Activated CD4-positive, CD25-positive, alpha-beta regulatory T cell treated with anti-CD3 and anti-CD28 coated beads, Interleukin-2, amount 50 U/mL, for 72 hours (primary cell): ENCODE data around the gene PROSER1.
A peak's percentile ranks its signal among the peaks of the same experiment; 100 is the strongest.
"Not testable (repeated sequence)": the region's sequence is repeated elsewhere in the genome, so short reads cannot be mapped to it uniquely, and the experiment has no call there.

Source experiments
- DNase-seq: peaks from one replicate; pipeline ENCODE4 v3.0.0; 2021

PROSER1 gene

DNA sequence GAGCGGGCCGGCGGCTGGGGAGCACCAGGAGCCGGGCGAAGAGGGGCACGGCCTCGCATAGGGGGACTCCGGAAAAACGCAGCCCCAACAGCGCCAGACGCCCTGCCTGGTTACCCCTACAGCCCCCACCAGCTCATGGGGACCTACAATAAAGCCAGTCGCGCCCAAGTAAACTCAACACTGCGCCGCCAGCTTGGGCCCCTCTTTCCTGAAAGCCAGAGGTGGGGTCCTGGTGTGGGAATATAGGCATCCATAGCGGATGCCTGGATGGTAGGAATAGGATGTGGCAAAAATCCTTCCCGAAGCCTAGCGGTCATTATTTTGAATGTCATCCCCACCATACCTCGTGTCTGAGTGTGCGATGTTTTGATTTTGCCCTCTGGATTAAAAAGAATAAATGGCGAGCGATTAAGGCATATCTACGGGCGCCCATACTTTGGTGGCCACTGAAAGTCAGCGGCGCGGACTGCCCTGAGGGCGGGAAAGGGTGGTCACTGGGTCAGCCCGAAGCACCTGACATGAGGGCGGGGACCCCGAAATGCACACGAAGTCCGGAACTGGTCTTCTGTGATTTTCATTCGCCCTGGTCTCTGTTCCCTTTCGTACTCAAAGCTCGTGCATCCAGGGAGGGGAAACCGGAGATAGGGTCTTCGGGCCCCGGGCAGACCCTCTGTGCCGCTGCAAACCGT lies at the start of gene PROSER1, which contains the start of gene NHLRC3:
PROSER1 (minus strand) TSS at position 210 of the 689 bp plus-strand sequence. CDS start 847 bp downstream, outside the sequence.
NHLRC3 (plus strand) TSS at position 577 of the 689 bp plus-strand sequence. CDS start 184 bp downstream, outside the sequence.
- peak; percentile 77 for DNase-seq

DNA sequence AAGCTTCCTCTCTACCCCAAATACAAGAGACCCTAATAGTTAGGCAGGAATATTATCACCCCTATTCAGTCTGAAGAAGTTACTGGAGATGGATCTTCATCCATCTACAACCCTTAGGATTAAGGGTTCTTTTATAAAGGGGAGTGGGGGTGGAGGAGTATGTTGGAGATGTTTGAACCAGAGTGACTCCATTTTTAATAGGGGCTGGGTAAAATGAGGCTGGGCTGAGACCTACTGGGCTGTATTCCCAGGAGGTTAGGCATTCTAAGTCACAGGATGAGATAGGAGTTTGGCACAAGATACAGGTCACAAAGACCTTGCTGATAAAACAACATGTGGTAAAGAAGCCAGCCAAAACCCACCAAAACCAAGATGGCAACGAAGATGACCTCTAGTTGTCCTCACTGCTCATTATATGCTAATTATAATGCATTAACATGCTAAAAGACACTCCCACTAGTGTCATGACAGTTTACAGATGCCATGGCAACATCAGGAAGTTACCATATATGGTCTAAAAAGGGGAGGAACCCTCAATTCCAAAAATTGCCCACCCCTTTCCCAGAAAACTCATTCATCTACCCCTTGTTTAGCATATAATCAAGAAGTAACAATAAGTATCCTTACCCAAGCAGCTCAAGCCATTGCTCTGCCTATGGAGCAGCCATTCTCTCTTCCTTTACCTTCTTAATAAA lies 48.5 kb upstream of the PROSER1 start:
- DNase-seq, result not testable (repeated sequence)

DNA sequence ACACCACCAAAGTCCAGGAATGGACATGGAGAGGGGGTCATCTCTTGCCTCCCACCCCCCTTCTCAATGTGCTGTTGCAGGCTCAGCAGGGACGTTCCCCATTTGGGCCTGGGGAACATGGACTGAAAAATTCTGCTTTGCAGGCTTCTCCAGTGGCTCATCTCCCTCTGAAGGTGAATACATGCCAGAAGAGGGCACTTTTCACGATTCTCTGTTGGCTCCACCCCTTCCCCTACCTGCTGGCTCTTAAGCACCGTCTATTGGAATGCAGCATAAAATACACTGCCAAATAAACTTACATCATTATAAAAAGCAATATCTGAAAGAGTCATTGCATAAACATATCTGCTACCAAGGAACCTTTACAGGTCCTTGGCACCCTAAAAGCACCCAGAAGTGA lies 36.1 kb upstream of the PROSER1 start:
- no peak for DNase-seq

DNA sequence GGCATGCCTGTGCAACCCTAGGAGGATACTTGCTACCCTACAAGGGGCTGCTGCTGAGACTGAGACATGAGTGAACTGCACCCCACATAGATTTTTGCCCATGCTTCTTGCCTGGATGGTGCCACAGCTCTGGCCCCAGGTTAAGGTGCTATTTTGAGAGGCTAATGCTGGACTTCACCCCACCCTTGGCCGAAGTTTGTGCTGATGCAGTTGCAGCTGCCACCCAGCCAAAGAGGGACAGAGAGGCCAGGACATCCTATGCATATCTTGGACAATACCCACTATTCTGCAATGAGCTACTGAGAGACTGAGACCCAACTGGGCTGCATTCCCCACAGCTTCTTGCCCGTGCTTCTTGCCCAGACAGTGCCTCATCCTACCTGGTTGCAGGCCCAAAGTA lies 35.0 kb upstream of the PROSER1 start:
- no peak for DNase-seq

DNA sequence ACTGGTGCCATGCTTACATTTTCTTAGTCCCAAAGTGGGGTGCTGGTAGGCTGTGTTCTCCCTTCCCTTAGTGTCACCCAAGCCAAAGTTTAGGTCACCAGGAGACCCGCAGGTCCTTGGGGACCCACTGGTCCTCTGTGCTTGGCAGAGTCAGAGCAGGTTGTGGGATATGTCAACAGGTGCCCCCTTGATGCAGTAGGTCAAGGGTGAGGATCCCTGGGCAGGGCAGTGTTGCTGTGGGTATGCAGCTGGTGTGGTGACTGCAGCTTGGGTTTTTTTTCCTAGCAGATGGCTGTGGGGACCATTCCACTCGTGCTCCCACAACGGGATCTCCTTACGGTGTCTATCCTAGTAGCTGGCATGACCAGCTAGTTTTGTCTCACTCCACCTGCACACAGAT lies 24.1 kb upstream of the PROSER1 start:
- no peak for DNase-seq

DNA sequence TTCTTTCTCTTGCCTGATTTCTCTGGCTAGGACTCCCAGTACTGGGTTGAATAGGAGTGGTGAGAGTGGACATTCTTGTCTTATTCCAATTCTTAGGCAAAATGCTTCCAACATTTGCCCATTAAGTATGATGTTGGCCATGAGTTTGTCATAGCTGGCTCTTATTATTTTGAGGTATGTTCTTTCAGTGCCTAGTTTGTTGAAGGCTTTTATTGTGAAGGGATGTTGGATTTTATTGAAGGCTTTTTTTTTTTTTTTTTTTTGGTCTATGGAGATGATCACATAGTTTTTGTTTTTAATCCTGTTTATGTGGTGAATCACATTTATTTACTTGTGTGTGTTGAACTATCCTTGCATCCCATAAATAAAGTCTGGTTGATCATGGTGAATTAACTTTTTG lies 20.2 kb upstream of the PROSER1 start:
- DNase-seq, result no peak

DNA sequence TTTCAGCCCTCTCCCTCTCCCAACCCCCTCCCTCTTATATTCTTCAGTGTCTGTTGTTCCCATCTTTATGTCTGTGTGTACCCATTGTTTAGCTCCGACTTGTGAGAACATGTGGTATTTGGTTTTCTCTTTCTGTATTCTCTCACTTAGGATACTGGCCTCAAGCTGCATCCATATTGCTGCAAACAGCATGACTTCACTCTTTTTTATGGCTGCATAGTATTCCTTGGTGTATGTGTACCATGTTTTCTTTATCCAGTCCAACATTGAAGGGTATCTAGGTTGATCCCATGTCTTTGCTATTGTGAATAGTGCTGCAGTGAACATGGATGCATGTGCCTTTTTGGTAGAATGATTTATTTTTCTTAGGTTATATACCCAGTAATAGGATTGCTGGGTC lies 18.1 kb upstream of the PROSER1 start:
- no peak for DNase-seq

DNA sequence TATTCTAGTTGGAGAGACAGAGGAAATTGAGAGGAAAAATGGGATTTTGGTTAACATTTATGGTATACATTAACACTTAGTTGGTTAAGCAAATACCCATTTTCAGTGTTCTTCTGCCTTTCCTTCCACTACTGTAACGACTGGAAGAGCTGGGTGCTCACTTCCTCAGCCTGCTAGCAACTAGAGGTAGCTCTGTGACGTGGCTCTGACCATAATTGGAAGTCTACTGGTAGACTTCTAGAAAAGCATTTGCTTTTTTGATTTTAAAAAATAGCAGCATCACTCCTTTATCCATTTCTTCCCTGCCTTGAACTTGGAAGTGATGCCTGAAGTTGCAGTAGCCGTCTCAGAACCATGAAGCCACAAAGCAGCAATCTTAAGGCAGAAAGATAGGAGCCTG lies 16.2 kb upstream of the PROSER1 start:
- no peak for DNase-seq

DNA sequence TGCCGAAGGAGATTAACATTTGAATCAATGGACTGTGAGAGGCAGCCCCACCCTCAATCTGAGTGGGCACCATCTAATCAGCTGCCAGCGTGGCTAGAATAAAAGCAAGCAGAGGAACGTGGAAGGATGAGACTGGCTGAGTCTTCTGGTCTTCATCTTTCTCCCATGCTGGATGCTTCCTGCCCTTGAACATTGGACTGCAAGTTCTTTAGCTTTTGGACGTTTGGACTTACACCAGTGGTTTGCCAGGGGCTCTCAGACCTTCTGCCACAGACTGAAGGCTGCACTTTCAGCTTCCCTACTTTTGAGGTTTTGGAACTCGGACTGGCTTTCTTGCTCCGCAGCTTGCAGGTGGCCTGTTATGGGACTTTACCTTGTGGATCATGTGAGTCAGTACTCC lies 15.1 kb upstream of the PROSER1 start:
- no peak for DNase-seq

DNA sequence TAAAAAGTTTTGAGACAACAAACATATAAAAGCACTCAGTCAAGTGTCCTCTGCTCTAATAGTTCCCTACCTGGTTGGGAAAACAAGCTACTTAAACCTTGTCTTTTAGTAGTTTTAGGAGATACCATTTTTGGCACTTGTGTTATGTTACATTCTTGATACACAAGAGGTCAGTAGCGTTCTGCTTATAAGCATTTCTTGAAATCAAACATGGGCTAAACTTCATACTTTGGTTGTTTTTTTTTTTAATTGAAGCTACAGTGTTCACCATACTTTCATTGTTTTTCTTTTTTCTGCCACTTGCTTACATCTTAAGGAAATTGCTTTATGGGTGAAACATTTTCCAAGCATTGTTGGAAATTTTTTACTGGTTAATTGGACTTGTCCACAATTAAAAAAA lies 13.3 kb upstream of the PROSER1 start:
- no peak for DNase-seq

DNA sequence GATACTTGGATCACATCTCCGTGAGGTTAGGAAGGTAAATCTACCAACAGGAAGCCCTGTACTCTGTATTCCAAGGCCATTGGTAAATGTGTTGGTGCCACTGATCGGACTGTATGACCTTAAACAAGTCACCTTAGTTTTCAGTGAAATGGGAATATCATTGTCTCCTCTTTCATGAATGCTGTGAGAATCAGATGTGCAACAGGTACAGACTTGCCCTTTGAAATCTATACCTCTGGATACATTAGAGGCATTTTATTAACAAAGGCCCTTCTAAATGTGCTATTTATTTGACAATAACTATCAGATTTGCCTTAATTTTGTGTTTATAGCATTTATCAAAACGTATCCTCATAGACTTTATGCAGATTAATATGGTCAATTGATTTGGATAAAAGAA lies 11.4 kb upstream of the PROSER1 start:
- DNase-seq, result no peak

DNA sequence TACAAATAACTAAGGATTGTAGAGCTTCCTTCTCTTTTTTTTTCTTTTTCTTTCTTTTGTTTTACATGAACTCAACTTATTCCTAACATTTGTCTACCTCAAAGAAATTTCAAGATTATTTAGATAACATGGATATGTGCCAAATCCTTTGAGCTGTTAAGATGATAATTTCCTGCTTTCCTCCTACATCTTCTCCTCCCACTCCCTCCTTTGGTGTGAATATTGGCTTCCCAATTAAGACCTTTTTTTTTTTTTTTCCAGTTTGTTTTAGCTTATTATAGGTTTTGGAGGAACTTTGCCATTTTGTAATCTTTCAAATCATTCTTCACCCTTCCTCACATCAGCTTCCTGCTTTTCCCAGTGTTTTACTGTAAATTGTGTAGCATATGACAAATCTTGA lies 10.9 kb upstream of the PROSER1 start:
- DNase-seq, result no peak

DNA sequence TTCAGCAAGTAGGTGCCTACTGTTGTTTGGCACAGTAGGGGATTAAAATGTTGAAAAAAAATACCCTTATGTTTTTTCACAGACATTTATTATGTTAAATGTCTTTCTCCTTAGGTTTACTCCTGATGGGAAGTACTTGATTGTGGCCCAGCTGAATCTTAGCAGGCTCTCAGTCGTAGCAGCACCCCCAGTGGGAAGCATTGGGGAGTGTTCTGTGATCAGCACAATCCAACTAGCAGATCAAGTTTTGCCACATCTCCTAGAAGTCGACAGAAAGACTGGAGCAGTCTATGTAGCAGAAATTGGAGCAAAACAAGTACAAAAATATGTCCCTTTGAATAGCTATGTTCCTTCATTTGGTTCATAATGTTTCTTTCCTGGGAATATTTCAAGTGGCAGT lies 9.7 kb upstream of the PROSER1 start:
- no peak for DNase-seq

DNA sequence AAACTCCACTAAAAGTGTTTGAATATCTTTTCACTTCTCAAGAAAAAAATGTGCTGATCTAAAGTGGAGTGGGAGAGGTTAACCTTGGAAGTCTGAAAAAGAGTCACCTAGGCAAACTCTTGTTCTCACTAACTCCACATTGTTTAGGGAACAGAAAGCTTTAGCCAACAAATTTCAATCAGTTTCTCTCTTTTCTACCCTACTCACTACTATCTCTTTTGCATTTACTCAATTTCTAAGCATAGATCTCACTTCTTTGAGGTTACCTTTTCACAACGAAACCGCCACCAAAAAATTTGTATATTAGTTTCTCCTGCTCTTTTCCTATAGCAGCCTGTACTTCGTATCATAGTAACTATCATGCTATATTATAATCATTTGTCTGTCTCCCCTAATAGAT lies 6.6 kb upstream of the PROSER1 start:
- no peak for DNase-seq

DNA sequence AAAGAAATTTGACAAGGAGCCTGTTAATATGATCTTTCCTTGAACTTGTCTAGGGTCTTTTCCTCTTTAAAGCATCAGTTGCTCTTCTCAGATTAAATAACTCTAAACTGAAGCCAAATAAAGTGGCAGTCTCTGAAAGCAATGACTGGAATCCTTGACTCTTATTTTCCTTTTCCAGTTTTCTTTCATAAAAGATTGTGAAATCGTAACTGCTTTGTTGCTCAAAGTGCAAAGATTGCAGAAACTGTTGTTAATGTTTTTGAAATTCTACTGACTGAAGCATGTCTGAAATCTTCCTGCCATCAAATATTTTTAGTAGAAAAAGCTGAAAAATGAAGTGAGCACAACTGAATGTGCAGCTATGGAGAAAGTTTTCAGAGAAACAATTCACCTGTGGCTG lies 2.3 kb upstream of the PROSER1 start:
- no peak for DNase-seq

DNA sequence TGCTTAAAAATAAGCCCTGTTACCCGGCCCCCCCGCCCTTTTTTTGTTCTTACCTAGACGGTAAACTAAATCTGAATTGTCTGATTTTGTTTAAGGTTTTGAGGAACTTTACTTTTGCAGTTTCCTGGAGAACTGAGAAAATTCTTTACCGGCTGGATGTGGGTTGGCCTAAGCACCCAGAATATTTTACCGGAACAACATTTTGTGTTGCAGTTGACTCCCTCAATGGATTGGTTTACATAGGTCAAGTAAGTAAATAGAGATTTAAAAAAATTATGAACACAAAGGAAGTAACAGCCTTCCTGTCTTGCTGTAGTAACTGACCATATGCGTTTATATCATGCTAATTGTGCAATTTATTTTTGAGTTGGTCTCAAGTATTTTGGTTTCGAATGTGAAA lies 1.2 kb upstream of the PROSER1 start:
- no peak for DNase-seq

DNA sequence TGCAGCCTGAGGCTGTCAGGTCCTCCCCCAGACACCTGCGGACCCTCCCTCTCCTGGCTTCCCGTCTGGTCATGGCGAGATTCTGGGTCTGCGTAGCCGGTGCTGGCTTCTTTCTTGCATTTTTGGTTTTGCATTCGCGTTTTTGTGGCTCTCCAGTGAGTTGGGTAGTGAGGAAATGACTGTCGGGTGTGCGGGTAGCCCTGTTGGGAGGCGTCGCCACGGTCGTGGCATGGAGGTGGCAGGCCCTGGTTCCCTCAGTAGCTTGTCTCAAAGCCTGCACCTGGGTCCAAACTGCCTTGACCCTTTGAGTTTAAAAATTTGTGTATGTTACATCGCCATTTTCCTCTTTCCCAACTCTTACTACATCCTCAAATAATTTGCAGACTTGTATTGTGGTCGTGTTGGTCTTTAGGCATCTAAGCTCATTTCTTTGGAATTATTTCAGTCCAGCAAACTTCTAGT lies 711 bp upstream of the PROSER1 start:
- peak; percentile 60 for DNase-seq

DNA sequence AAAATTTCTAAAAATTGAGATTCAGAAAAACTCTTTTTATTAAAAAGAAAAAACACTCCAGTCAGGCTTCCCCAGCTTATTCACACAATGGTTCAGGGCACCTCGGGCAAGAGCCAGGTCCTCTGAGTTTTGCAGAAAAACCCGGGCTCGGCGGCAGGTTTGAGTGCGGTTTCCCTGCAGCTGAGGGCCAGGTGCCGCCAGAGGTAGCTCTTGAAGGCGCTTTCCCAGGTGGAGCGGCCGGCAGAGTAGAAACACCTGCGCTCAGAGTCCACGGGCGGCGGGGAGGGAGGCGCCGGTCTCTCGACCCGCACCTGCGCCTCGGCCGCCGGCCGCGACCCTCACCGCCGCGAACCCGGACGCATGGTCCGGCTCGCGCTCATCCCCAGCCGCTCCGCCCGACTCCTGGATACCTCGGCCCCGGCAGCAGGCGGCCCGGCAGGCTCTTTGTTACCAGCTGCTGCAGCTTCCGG lies 444 bp downstream of the PROSER1 start:
- no peak for DNase-seq

DNA sequence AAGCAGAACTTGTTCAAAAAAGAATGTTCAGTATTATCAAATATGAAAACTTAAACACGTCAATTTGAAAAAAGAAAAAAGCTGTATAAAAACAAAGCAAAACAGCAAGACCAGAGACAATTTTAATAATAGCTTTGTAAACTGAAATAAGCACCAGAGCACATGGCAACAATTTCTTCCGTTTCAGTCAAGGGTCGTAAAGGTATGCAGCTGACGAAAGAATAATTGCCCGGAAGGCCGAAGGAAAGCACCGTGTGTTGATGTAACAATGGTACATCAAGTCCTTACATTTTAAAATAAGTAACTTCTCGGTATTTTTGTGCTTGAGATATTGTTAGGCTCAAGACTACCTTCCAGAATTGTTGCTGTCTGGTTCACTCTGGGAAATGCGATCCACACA lies 1.7 kb downstream of the PROSER1 start:
- DNase-seq, result no peak

DNA sequence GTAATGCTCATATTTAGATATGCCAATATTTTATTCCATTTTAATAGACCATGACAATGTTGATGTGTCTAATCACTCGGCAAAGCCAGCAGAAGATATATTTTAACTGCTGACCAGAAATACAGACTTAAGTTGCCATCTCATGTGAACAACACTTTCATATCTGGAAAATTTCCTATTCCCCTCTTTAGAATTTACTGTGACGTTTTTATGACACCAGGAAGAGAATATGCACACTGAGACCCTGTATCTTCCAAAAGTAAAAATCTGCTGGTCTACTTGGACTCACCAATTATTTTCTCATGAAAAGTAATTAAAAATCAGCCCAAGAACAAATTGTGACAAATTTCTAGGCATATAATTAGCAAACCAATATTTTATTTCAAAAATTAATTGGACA lies 2.1 kb downstream of the PROSER1 start:
- no peak for DNase-seq

DNA sequence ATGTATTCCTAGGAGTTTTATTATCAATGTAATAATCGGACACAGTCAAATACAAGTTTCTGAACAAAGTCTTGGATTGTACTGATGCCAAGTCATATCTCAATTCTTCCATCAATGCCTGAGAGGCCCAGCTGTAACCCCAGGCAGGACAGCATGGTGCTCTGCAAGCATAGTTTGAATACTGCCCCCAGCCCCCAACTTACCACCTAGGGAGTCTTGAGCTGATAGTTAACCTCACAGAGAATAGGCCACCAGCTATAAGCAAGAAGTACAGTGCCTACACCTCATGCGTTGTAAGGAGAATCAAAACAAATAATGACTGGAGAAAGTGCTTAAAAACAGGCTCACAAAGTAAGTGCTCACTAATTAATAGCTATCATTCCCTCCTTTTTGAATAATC lies 2.7 kb downstream of the PROSER1 start:
- no peak for DNase-seq

DNA sequence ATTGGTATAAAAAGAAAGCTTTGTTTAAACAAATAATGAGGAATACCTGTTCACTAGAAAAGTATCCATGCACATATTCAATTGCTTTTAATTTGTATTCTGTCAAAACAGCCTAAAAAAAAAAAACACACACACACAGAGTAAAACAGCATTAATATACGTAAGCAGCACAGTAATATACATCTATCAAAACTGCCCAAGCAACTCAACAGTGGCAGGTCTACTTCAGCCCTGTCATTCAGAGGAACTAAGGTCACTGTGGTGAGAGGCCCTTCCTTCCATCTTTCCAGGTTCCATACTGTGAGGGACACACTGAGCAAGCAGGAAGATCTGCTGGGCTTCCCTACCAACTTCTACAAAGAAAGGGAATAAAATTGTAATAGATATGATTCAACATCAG lies 3.8 kb downstream of the PROSER1 start:
- DNase-seq, result no peak

DNA sequence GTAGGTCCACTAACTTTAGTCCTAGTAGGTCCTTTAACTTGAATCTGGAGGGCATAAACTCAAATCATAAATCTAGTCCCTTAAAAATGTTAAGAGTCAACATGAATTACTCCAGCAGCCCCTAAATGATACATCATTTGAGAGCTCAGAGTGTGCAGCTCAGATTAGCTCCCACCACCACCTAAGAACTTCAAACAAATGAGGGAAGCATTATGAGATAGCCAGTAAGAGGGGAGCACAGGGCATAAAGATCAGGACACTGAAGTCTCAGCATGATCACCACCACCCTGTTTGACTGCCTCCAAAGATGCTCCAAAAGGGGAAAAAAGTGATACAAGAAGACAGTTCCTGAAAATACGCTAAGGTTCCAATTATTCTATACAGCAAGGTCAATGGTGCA lies 5.7 kb downstream of the PROSER1 start:
- no peak for DNase-seq

DNA sequence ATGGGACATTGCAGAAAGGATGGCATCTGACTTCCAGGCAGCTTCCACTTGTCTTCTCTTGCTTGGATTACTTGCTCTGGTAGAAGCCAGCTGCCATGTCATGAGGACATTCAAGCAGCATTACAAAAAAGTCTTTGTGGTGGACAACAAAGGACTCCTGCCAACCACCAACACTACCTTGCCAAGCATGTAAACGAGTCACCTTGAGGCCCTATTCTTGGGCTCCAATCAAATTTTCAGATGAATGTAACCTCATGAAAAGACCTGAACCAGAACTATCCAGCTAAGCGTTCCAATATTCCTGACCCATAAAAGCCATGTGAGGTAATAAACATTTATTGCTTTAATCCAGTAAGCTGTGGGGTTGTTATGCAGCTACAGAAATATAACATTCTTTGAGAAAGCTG lies 12.5 kb downstream of the PROSER1 start:
- DNase-seq, result no peak

DNA sequence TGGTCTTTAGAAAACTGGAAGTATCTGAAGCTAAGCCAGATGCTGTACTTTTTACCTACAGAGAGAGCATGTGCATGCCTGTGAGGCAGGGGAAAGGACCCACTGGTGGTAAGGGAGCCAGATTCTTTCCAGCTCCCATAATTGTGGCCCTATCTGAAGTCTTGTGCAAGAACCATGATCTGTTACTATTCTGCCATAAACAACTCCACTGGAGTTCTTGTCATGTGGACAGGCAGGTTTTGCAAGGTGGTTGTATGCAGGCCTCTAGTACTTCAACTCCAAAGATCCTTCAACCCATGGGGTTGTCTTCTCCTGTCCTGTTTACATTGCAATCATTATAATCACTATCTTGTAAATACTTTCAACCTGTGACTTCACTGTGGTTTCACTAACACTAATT lies 14.1 kb downstream of the PROSER1 start:
- DNase-seq, result no peak
